SK-N-SH (cell line): Measurements from ENCODE around the gene DBP. TPM values are rescaled to one million over a fixed set of nuclear protein-coding genes. Genes with fewer than 3 reads are reported as not detected.

Experiments
- CTCF ChIA-PET: fragments of 300-600, 350-600 bp; formaldehyde crosslinking; extraction: SDS; loops from one replicate; lab custom pipeline; 2021; lab: Yijun Ruan, JAX
- POLR2A ChIA-PET: fragments of 350-600 bp; sonication (Branson Sonifier 250); formaldehyde crosslinking; extraction: SDS; loops from one replicate; lab custom pipeline; 2020; ENCODE audit warnings: antibody characterized with exemption, inconsistent platforms; lab: Yijun Ruan, JAX
- DNase-seq: peaks from one replicate; pipeline ENCODE4 v3.0.0; 2012
- H2AFZ ChIP-seq: fragments of 200-600 bp; sonication (generic); 2 replicates; pipeline ENCODE4 v1.8.1; 2016; ENCODE audit warnings: antibody characterized with exemption, mild to moderate bottlenecking, low read depth
- H3F3A ChIP-seq: fragments of 200-600 bp; sonication (generic); replicated peaks from 2 replicates; pipeline ENCODE3; 2016; ENCODE audit warnings: antibody characterized with exemption, mild to moderate bottlenecking; ENCODE audit not compliant: insufficient read depth
- H3K27ac ChIP-seq, 2 experiments: fragments of 200-500 bp in 1 of 2; fragments of 200-600 bp in 1 of 2; sonication (Bioruptor generic) in 1 of 2; sonication (generic), shearing (Covaris generic) in 1 of 2; 2 replicates each; pipeline versions ENCODE4 v1.5.1 to v1.6.1; 2014 to 2016; ENCODE audit warnings: low read depth in 2 of 2, inconsistent platforms in 1 of 2, low read length in 1 of 2, mild to moderate bottlenecking in 1 of 2, mixed read lengths in 1 of 2
- H3K27me3 ChIP-seq: fragments of 200-600 bp; sonication (generic), shearing (Covaris generic); 2 replicates; pipeline ENCODE4 v1.6.1; 2016; ENCODE audit warnings: mixed run types; ENCODE audit not compliant: insufficient read depth
- H3K36me3 ChIP-seq, 2 experiments: fragments of 200-500 bp in 1 of 2; fragments of 200-600 bp in 1 of 2; sonication (Bioruptor generic) in 1 of 2; sonication (generic) in 1 of 2; replicated peaks in 1 of 2; 2 replicates each; pipeline versions ENCODE3 to v1.5.1; 2014 to 2016; ENCODE audit warnings: low read length in 1 of 2, mild to moderate bottlenecking in 1 of 2; ENCODE audit not compliant: insufficient read depth in 2 of 2, control insufficient read depth in 1 of 2
- H3K4me1 ChIP-seq, 2 experiments: fragments of 200-500 bp in 1 of 2; fragments of 200-600 bp in 1 of 2; sonication (Bioruptor generic) in 1 of 2; sonication (generic), shearing (Covaris generic) in 1 of 2; 2 replicates each; pipeline versions ENCODE4 v1.5.1 to v1.6.1; 2014 to 2016; ENCODE audit warnings: low read depth in 1 of 2, low read length in 1 of 2, mixed run types in 1 of 2; ENCODE audit not compliant: insufficient read depth in 2 of 2, control insufficient read depth in 1 of 2
- H3K4me2 ChIP-seq: fragments of 200-600 bp; sonication (generic), shearing (Covaris generic); 2 replicates; pipeline ENCODE4 v1.6.1; 2017; ENCODE audit warnings: mixed run types
- H3K4me3 ChIP-seq, 2 experiments: fragments of 200-500 bp in 1 of 2; fragments of 200-600 bp in 1 of 2; sonication (Bioruptor generic) in 1 of 2; sonication (generic), shearing (Covaris generic) in 1 of 2; 2 replicates each; pipeline versions ENCODE4 v1.5.1 to v1.8.1; 2014 to 2016; ENCODE audit warnings: low read depth in 2 of 2, inconsistent platforms in 1 of 2, low read length in 1 of 2, mild to moderate bottlenecking in 1 of 2, mixed read lengths in 1 of 2, moderate library complexity in 1 of 2
- H3K79me2 ChIP-seq: fragments of 200-600 bp; sonication (generic); 2 replicates; pipeline ENCODE4 v1.8.1; 2017; ENCODE audit warnings: mild to moderate bottlenecking; ENCODE audit not compliant: insufficient read depth
- H3K9ac ChIP-seq: fragments of 200-600 bp; sonication (generic); 2 replicates; pipeline ENCODE4 v1.6.1; 2017; ENCODE audit warnings: mixed run types
- H3K9me2 ChIP-seq: fragments of 200-600 bp; sonication (generic); 2 replicates; pipeline ENCODE4 v1.6.1; 2017; ENCODE audit warnings: mixed run types
- H3K9me3 ChIP-seq: fragments of 200-600 bp; sonication (generic); 2 replicates; pipeline ENCODE4 v1.6.1; 2017; ENCODE audit warnings: mixed run types, mild to moderate bottlenecking, moderate library complexity
- H4K20me1 ChIP-seq: fragments of 200-600 bp; sonication (generic); 2 replicates; pipeline ENCODE4 v1.6.1; 2017; ENCODE audit warnings: mild to moderate bottlenecking, mixed run types; ENCODE audit not compliant: insufficient read depth
- CHD2 ChIP-seq: fragments of 150-350 bp; IDR thresholded peaks from 2 replicates; pipeline ENCODE4 v1.6.1; 2018; ENCODE audit warnings: low read length; ENCODE audit not compliant: partially characterized antibody
- ELF1 ChIP-seq: IDR thresholded peaks from 2 replicates; pipeline ENCODE4 v1.4.0; 2012
- EZH2phosphoT487 ChIP-seq: fragments of 200-600 bp; sonication (generic); IDR thresholded peaks from 2 replicates; pipeline ENCODE4 v1.6.1; 2017; ENCODE audit warnings: low read depth, mixed run types, mild to moderate bottlenecking, antibody characterized with exemption, moderate library complexity, borderline replicate concordance
- FOSL2 ChIP-seq: IDR thresholded peaks from 2 replicates; pipeline ENCODE4 v1.4.0; 2012; ENCODE audit warnings: low read depth, mild to moderate bottlenecking, moderate library complexity, borderline replicate concordance
- FOXJ3 ChIP-seq: sonication (generic); formaldehyde crosslinking; IDR thresholded peaks from 2 replicates; pipeline ENCODE4 v1.5.1; 2020; ENCODE audit warnings: mild to moderate bottlenecking, missing genetic modification reagents
- FOXM1 ChIP-seq: IDR thresholded peaks from 2 replicates; pipeline ENCODE4 v1.4.0; 2012; ENCODE audit warnings: low read depth, mild to moderate bottlenecking
- GATA2 ChIP-seq: sonication (generic); formaldehyde crosslinking; IDR thresholded peaks from 2 replicates; pipeline ENCODE4 v1.5.0; 2020; ENCODE audit warnings: mild to moderate bottlenecking, missing genetic modification reagents
- MXI1 ChIP-seq: IDR thresholded peaks from 2 replicates; pipeline ENCODE4 v1.6.1; 2012; ENCODE audit warnings: mild to moderate bottlenecking, low read depth, low read length, improper control_type of control experiment
- NFIC ChIP-seq: IDR thresholded peaks from 2 replicates; pipeline ENCODE4 v1.4.0; 2012; ENCODE audit warnings: borderline replicate concordance
- NRF1 ChIP-seq: IDR thresholded peaks from 2 replicates; pipeline ENCODE4 v1.6.1; 2012; ENCODE audit warnings: low read depth, mild to moderate bottlenecking, low read length
- RFX5 ChIP-seq: IDR thresholded peaks from 2 replicates; pipeline ENCODE4 v1.6.1; 2012; ENCODE audit warnings: mild to moderate bottlenecking, improper control_type of control experiment, low read length
- RXRA ChIP-seq: IDR thresholded peaks from 2 replicates; pipeline ENCODE4 v1.4.0; 2012; ENCODE audit warnings: low read depth, mild to moderate bottlenecking, borderline replicate concordance
- WGBS: methylation state at CpG from one replicate; pipeline ENCODE4 v1.1.6; 2017; ENCODE audit warnings: low lambda C conversion rate; 5-methylcytosine and 5-hydroxymethylcytosine counted together
- polyA plus RNA-seq, 3 experiments: library from polyadenylated mRNA; depleted of rRNA; stranded (reverse); fragments of >200 nt; gene quantifications; 2 replicates each; pipeline ENCODE4 v1.2.3, GENCODE V29; 2012
- TF ChIP-seq, protein P1 (sequence below): IDR thresholded peaks from 2 replicates; pipeline ENCODE4 v1.4.0; 2012; ENCODE audit warnings: low read depth, borderline replicate concordance
- TF ChIP-seq, protein P2 (sequence below): IDR thresholded peaks from 2 replicates; pipeline ENCODE4 v1.6.1; 2012; ENCODE audit warnings: mild to moderate bottlenecking, low read depth, low read length, moderate library complexity
- TF ChIP-seq, protein P3 (sequence below): IDR thresholded peaks from 2 replicates; pipeline ENCODE4 v1.4.0; 2012; ENCODE audit warnings: low read depth
- TF ChIP-seq, protein P4 (sequence below): fragments of 200-600 bp; sonication (generic); IDR thresholded peaks from 2 replicates; pipeline ENCODE4 v1.6.1; 2017; ENCODE audit warnings: antibody characterized with exemption, mild to moderate bottlenecking, moderate library complexity

The DBP gene
- polyA plus RNA-seq, 1 of the 3 experiments (the other 2 are of a cell fraction) = 12.6 TPM

GRCh38 chr19:48627201-48627864 is 9.8 kb downstream of the DBP start:
- 90% methylated on average over 2 of the region's 6 CpGs for WGBS
- H3K4me3 ChIP-seq = no peak overlapping the region
- H3K9me2 ChIP-seq = no peaks in the 10 kb centered on the region
- no peak for DNase-seq
- no peak overlapping the region for H2AFZ ChIP-seq
- H3K79me2 ChIP-seq = 0 out of 2 replicates have a peak, but pooled peaks cover 3% of the 10 kb centered on the region
- ChIA-PET POLR2A (interaction anchor here (1.4 kb wide), 1 partner anchor 9 kb away, joined by 5 read pairs; the partner anchor contains the start of gene RPL18), CTCF (no interaction called here)
- H3F3A ChIP-seq = peaks cover 10% of the 10 kb centered on the region
- H3K27ac ChIP-seq = no peak overlapping the region
- H3K9me3 ChIP-seq = no peaks in the 10 kb centered on the region
- H3K27me3 ChIP-seq = no peaks in the 10 kb centered on the region
- H3K4me1 ChIP-seq = peaks cover 4 to 20% of the 10 kb centered on the region in 2 experiments; a peak in 2 of 4 replicates
- H4K20me1 ChIP-seq = no peaks in the 10 kb centered on the region
- H3K36me3 ChIP-seq = peaks cover 12 to 25% of the 10 kb centered on the region in 2 experiments
- H3K4me2 ChIP-seq = no peak overlapping the region
- TF ChIP-seq, protein P1, sequence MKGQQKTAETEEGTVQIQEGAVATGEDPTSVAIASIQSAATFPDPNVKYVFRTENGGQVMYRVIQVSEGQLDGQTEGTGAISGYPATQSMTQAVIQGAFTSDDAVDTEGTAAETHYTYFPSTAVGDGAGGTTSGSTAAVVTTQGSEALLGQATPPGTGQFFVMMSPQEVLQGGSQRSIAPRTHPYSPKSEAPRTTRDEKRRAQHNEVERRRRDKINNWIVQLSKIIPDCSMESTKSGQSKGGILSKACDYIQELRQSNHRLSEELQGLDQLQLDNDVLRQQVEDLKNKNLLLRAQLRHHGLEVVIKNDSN = no peak
- TF ChIP-seq MXI1 (no peak), EZH2phosphoT487 (no peak), RXRA (no peak), GATA2 (CRISPR knock-in tag) (no peak), CHD2 (no peak), ELF1 (no peak)
- TF ChIP-seq, protein P2, sequence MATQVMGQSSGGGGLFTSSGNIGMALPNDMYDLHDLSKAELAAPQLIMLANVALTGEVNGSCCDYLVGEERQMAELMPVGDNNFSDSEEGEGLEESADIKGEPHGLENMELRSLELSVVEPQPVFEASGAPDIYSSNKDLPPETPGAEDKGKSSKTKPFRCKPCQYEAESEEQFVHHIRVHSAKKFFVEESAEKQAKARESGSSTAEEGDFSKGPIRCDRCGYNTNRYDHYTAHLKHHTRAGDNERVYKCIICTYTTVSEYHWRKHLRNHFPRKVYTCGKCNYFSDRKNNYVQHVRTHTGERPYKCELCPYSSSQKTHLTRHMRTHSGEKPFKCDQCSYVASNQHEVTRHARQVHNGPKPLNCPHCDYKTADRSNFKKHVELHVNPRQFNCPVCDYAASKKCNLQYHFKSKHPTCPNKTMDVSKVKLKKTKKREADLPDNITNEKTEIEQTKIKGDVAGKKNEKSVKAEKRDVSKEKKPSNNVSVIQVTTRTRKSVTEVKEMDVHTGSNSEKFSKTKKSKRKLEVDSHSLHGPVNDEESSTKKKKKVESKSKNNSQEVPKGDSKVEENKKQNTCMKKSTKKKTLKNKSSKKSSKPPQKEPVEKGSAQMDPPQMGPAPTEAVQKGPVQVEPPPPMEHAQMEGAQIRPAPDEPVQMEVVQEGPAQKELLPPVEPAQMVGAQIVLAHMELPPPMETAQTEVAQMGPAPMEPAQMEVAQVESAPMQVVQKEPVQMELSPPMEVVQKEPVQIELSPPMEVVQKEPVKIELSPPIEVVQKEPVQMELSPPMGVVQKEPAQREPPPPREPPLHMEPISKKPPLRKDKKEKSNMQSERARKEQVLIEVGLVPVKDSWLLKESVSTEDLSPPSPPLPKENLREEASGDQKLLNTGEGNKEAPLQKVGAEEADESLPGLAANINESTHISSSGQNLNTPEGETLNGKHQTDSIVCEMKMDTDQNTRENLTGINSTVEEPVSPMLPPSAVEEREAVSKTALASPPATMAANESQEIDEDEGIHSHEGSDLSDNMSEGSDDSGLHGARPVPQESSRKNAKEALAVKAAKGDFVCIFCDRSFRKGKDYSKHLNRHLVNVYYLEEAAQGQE = no peak
- TF ChIP-seq, protein P3, sequence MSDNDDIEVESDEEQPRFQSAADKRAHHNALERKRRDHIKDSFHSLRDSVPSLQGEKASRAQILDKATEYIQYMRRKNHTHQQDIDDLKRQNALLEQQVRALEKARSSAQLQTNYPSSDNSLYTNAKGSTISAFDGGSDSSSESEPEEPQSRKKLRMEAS = no peak
- H3K9ac ChIP-seq = no peak overlapping the region

DNA sequence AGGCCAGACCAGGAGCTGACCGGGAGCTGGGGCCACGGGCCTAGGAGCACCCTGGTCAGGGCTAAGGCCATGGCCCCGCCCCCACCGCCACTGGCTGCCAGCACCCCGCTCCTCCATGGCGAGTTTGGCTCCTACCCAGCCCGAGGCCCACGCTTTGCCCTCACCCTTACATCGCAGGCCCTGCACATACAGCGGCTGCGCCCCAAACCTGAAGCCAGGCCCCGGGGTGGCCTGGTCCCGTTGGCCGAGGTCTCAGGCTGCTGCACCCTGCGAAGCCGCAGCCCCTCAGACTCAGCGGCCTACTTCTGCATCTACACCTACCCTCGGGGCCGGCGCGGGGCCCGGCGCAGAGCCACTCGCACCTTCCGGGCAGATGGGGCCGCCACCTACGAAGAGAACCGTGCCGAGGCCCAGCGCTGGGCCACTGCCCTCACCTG is 11.3 kb downstream of the DBP start:
- H3K9ac ChIP-seq = no peak overlapping the region
- ChIA-PET POLR2A (interaction anchor here (0.7 to 1.5 kb wide), 2 partner anchors 9 to 201 kb away, joined by 3 to 5 read pairs; no protein-coding TSS in a partner anchor), CTCF (no interaction called here)
- H2AFZ ChIP-seq = no peak overlapping the region
- H3K79me2 ChIP-seq = 0 out of 2 replicates have a peak, but pooled peaks cover 3% of the 10 kb centered on the region
- H3K9me3 ChIP-seq = no peaks in the 10 kb centered on the region
- no peaks in the 10 kb centered on the region for H3K9me2 ChIP-seq
- no peak for DNase-seq
- H3K4me2 ChIP-seq = peak overlapping the region; percentile 98; the same call in 1 of the 2 replicates
- H3F3A ChIP-seq = peaks cover 13% of the 10 kb centered on the region
- H3K27ac ChIP-seq = no peak overlapping the region
- no peaks in the 10 kb centered on the region for H3K27me3 ChIP-seq
- no peaks in the 10 kb centered on the region for H4K20me1 ChIP-seq
- WGBS = no CpG with 5 or more reads among the region's 30 CpGs
- H3K36me3 ChIP-seq = peaks cover 11 to 18% of the 10 kb centered on the region in 2 experiments
- H3K4me1 ChIP-seq = peaks cover 4 to 22% of the 10 kb centered on the region in 2 experiments; a peak in 2 of 4 replicates
- H3K4me3 ChIP-seq = no peak overlapping the region
- TF ChIP-seq, protein P4, sequence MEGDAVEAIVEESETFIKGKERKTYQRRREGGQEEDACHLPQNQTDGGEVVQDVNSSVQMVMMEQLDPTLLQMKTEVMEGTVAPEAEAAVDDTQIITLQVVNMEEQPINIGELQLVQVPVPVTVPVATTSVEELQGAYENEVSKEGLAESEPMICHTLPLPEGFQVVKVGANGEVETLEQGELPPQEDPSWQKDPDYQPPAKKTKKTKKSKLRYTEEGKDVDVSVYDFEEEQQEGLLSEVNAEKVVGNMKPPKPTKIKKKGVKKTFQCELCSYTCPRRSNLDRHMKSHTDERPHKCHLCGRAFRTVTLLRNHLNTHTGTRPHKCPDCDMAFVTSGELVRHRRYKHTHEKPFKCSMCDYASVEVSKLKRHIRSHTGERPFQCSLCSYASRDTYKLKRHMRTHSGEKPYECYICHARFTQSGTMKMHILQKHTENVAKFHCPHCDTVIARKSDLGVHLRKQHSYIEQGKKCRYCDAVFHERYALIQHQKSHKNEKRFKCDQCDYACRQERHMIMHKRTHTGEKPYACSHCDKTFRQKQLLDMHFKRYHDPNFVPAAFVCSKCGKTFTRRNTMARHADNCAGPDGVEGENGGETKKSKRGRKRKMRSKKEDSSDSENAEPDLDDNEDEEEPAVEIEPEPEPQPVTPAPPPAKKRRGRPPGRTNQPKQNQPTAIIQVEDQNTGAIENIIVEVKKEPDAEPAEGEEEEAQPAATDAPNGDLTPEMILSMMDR = no peak
- TF ChIP-seq RFX5 (no peak), NRF1 (no peak), FOXM1 (no peak), FOSL2 (no peak), EZH2phosphoT487 (no peak), GATA2 (CRISPR knock-in tag) (no peak), FOXJ3 (no peak), NFIC (no peak)
- TF ChIP-seq, protein P1 = no peak
